MM.1S (cell line): ENCODE measurements around the gene RNU1-3.
"Not testable (repeated sequence)": the region's sequence is repeated elsewhere in the genome, so short reads cannot be mapped to it uniquely, and the experiment has no call there.

Experiments used
- CTCF ChIP-seq: fragments of 300-600 bp; sonication (generic); IDR thresholded peaks from 2 replicates; pipeline ENCODE4 v1.5.1; 2016; ENCODE audit warnings: antibody characterized with exemption, low read length, mixed read lengths
- EZH2 ChIP-seq: fragments of 300-600 bp; sonication (generic); optimal IDR thresholded peaks from 2 replicates; pipeline ENCODE3; 2017; ENCODE audit warnings: low read depth, mild to moderate bottlenecking, antibody characterized with exemption, low read length, mixed read lengths

GRCh38 chr1:16687132-16687800 lies 20.5 kb upstream of the RNU1-3 start:
- not testable (repeated sequence) for TF ChIP-seq CTCF, EZH2
